C4-2B (cell line): ENCODE results near the gene ALG5.

Experiments
- H3K27ac ChIP-seq: fragments of 450-650 bp; 2 replicates; pipeline ENCODE4 v1.5.1; 2017
- CTCF ChIP-seq: fragments of 450-650 bp; conservative IDR thresholded peaks from 2 replicates; pipeline ENCODE4 v1.5.1; 2017; ENCODE audit warnings: mild to moderate bottlenecking
- ZFX ChIP-seq: fragments of 450-650 bp; IDR thresholded peaks from 2 replicates; pipeline ENCODE4 v1.6.1; 2017

Gene ALG5

GRCh38 chr13:37029617-37030016 is 30.5 kb upstream of the ALG5 start:
- TF ChIP-seq ZFX = no peak
- H3K27ac ChIP-seq = no peak overlapping the region

DNA sequence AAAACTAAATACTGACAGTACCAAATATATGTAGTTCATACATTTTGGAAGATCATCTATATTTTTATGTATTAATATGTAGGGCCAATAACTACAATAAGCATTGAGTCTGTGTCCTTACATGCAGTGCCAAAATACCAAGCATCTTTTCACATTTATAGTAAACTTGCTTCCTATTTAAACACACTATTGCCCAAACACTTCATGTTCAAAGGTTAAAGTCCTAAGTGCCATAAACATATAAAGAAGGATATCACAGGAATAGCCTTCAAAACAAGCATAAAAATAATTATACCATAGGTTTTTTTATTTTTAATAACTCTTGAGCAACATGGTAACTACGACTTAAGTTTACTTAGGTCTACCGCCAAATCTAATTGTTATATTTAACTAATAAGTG is 28.5 kb upstream of the ALG5 start:
- H3K27ac ChIP-seq = no peak overlapping the region
- TF ChIP-seq CTCF = no peak
- no peak for TF ChIP-seq ZFX

GRCh38 chr13:37026771-37027170 is 27.6 kb upstream of the ALG5 start:
- TF ChIP-seq ZFX (no peak), CTCF (no peak)

DNA sequence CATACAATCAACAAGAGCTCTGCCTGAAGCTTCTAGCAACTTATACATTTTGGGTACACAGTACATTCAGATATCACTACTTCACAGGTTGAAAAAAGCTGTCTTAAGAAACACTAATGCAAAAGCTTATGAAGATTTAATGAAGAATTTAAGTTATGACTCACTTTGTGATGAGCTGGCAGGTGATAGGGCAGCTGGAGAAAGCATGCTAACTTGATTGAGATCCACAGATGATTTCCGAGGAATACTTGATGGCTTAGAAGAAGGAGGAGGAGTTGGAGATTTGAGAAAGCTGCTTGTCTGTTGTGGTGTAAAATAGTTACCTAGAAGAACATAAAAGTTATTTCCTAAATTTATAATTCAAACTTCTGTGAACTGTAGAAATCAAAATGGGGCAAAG is 24.7 kb upstream of the ALG5 start:
- no peak for TF ChIP-seq ZFX
- no peak for TF ChIP-seq CTCF
- H3K27ac ChIP-seq = no peak overlapping the region

More at GRCh38 chr13:37026771-37027170, 27.6 kb upstream of the ALG5 start:
- H3K27ac ChIP-seq = no peak overlapping the region

GRCh38 chr13:37014609-37015008 is 15.5 kb upstream of the ALG5 start:
- no peak overlapping the region for H3K27ac ChIP-seq
- no peak for TF ChIP-seq ZFX
- no peak for TF ChIP-seq CTCF

GRCh38 chr13:37011788-37012187 is 12.6 kb upstream of the ALG5 start:
- H3K27ac ChIP-seq = no peak overlapping the region
- TF ChIP-seq ZFX (no peak), CTCF (no peak)

- no peak overlapping the region for H3K27ac ChIP-seq
- TF ChIP-seq CTCF = no peak
Observed at GRCh38 chr13:37011002-37011401, 11.9 kb upstream of the ALG5 start.

GRCh38 chr13:37010424-37010823 is 11.3 kb upstream of the ALG5 start:
- TF ChIP-seq CTCF (no peak), ZFX (no peak)
- H3K27ac ChIP-seq = no peak overlapping the region
